Mammary microvascular endothelial cell (primary cell): Measurements from ENCODE around the gene LGALS4. TPM values are rescaled to one million over a fixed set of nuclear protein-coding genes. Genes with fewer than 3 reads are reported as not detected.

Experiments
- total RNA-seq: library from RNA; depleted of rRNA; stranded (reverse); fragments of >200 nt; gene quantifications from 2 replicates; pipeline ENCODE4 v1.2.3, GENCODE V29; 2015

LGALS4 gene, protein sequence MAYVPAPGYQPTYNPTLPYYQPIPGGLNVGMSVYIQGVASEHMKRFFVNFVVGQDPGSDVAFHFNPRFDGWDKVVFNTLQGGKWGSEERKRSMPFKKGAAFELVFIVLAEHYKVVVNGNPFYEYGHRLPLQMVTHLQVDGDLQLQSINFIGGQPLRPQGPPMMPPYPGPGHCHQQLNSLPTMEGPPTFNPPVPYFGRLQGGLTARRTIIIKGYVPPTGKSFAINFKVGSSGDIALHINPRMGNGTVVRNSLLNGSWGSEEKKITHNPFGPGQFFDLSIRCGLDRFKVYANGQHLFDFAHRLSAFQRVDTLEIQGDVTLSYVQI
- total RNA-seq = not detected in 2 replicates

DNA sequence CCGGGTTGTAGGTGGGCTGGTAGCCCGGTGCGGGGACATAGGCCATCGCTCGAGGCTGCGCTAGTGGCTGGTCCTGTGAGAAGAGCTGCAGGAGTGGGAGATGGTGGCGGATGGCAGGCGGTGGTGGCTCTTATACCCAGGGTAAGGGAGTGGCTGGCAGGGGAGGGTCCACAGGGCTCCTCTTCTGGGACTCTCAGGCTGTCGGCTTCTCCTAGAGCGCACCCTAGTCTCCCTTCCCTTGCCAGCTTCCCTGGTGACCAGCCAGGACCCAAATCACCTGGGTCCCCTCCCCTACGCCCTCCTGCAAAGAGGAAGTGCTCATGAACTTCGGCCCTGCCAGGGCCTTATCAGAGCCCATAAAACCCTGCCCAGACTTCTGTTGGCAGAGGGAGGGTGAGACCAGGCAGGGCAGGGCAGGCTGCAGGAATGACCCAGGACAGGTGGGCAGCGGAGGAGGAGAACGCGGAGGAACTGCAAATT is at the start of gene LGALS4:
Gene LGALS4 (minus strand): TSS at position 105 of the 480 bp plus-strand sequence. CDS start 59 bp downstream, at position 46.

DNA sequence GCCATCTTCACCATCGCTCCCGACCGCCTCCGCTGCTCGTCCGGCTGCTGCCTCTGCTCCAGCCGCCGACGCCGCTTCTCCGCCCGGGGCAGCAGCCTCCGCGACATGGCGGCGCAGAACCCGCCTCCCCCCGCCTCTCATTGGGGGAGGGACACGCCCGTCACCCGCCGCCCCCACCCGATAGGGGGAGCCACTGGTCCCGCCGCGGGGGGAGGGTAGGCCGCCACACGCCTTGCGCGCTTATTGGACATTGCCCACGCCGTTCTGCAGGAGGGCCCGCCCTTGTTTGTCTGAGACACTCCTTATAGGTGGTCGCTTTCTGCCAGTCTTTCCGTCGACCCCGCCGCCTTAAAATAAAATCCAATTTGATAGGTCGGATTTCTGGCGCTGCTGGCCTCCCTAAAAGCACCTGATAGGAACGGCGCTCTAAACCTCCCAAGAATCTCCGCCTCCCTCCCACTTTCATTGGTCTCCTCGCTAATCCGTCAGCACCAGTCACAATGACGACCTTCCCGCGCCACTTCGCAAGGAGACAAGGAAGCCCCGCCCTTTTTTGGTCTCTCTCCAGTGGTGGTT is 37.2 kb upstream of the LGALS4 start, which contains the start of gene HNRNPL:
Gene HNRNPL (minus strand): TSS at position 127 of the 576 bp plus-strand sequence. CDS start 20 bp downstream, at position 107.

DNA sequence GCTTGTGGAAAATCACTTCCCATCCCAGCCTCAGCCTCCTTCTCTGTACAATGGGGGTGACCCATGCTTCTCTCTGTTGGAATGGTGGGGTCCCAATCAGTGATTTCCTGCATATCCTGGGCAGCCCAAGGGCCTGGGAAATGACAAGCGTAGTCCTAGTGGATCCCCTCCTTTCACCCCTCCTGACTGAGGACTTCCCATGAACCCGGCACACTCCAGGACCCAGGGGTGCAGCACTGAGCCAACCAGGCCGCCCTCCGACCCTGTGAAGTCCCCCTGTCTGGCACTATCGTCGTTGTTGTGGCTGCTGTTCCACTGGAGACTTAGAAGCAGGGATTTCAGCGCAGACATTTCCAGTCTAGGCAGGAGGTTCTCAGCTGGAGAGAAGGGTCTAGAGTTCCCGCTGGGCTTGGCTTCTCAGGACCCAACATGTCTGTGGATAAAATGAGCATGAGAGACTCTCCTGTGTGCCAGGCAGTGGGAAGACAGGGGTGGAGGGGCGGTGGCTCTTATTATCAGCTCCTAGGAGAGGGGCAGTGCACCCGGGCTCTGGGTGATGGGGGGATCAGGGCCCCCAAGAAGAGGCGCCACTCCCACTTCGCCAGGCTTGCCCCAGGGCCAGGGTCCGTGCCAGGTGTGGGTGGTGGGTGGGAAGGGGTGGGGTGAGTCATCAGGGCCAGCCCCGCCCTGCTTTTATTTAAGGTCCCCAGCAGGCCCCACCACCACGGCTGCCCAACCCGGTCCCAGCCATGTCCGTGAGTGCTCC is 24.1 kb downstream of the LGALS4 start, which contains the start of gene LGALS7B:
Gene LGALS7B (plus strand): TSS at position 723 of the 766 bp plus-strand sequence. CDS start 27 bp downstream, at position 750.

DNA sequence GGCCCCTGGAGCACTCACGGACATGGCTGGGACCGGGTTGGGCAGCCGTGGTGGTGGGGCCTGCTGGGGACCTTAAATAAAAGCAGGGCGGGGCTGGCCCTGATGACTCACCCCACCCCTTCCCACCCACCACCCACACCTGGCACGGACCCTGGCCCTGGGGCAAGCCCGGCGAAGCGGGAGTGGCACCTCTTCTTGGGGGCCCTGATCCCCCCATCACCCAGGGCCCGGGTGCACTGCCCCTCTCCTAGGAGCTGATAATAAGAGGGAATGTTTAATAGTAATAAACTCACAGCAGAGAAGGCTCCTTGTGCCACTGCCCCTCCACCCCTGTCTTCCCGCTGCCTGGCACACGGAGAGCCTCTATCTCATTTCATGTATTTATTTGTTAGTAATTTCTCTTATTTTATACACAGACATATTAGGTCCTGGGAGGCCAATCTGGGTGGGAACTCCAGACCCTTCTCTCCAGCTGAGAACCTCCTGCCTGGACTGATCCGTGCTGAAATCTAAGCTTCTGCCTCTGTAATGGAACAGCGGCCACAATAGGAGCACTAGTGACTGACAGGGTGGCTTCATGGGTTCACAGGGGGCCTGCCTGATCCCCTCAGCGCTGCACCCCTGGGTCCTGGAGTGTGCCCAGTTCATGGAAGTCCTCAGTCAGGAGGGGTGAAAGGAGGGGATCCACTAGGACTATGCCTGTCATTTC is 39.1 kb downstream of the LGALS4 start, which contains the start of gene LGALS7:
Gene LGALS7 (minus strand): TSS at position 49 of the 709 bp plus-strand sequence. CDS start 25 bp downstream, at position 24.

Other genes with a start within 250 kb of the LGALS4 start
- not detected in 2 replicates for gene MAP4K1, start 195.0 kb downstream of the LGALS4 start, total RNA-seq
- 464 and 585 TPM in 2 replicates for gene EIF3K, start 193.8 kb downstream of the LGALS4 start, total RNA-seq
- 640 and 700 TPM in 2 replicates for gene ACTN4, start 165.3 kb downstream of the LGALS4 start, total RNA-seq
- gene CAPN12, start 68.5 kb downstream of the LGALS4 start, total RNA-seq = not detected in 2 replicates
- gene LGALS7, start 39.4 kb downstream of the LGALS4 start, total RNA-seq = not detected in 2 replicates
- not detected in 2 replicates for gene LGALS7B, start 23.7 kb downstream of the LGALS4 start, total RNA-seq
- gene ECH1, start 18.8 kb upstream of the LGALS4 start, total RNA-seq = 39.7 and 53.8 TPM in 2 replicates
- gene HNRNPL, start 37.0 kb upstream of the LGALS4 start, total RNA-seq = 212 and 264 TPM in 2 replicates
- 7.8 and 8.3 TPM in 2 replicates for gene RINL, start 65.3 kb upstream of the LGALS4 start, total RNA-seq
- gene SIRT2, start 86.7 kb upstream of the LGALS4 start, total RNA-seq = 81.7 and 86.8 TPM in 2 replicates
- 25.8 and 26.2 TPM in 2 replicates for gene NFKBIB, start 87.0 kb upstream of the LGALS4 start, total RNA-seq
- gene CCER2, start 99.2 kb upstream of the LGALS4 start, total RNA-seq = not detected in 2 replicates
- gene SARS2, start 117.8 kb upstream of the LGALS4 start, total RNA-seq = 23.8 and 27.8 TPM in 2 replicates
- 65.5 and 68.4 TPM in 2 replicates for gene MRPS12, start 118.0 kb upstream of the LGALS4 start, total RNA-seq
- 2.1 and 6.5 TPM in 2 replicates for gene FBXO17, start 162.8 kb upstream of the LGALS4 start, total RNA-seq
- 0.34 and 2.7 TPM in 2 replicates for gene FBXO27, start 219.6 kb upstream of the LGALS4 start, total RNA-seq